ENCODE results near the gene MBTD1. TPM values are rescaled to one million over a fixed set of nuclear protein-coding genes. Genes with fewer than 3 reads are reported as not detected.

MBTD1 gene
- polyA plus RNA-seq, 1 of the 3 experiments (the other 2 are of a cell fraction): 4.6 TPM

DNA sequence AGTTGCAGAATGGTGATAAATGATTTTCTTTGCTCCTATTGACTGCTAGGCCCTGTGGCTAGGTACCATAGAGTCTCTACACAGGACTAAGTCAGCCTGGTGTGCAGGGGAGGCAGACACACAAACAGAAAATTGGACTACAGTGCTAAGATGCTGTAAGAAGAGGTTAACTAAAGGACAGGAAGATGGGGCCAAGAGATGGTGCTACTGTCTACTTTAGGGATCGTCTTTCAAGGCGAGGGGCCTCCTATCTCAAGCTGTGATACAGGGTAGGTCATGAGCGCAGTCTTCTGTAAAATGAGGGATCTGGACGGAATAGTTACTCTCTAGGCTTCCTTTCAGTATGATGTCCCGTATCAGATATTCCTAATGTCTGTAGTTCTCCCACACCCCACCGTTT, 105.7 kb downstream of the MBTD1 start:
- Histone ChIP-seq H3K27ac (ENCODE audit: low read depth in 2 of 2, low read length in 1 of 2) (peak overlapping the region; percentile 47 to 81; a peak in 3 of 4 replicates), H3K9me3 (no peaks in the 10 kb centered on the region), H3K4me3 (ENCODE audit: low read depth in 2 of 2, low read length in 1 of 2) (peak overlapping the region; percentile 69 to 72), H3K4me2 (peak overlapping the region; percentile 82), H3K9me2 (no peaks in the 10 kb centered on the region), H3K4me1 (ENCODE audit: control insufficient read depth in 1 of 2, insufficient read depth in 2 of 2, low read depth in 1 of 2, low read length in 1 of 2) (peaks cover 9 to 11% of the 10 kb centered on the region in 2 experiments; a peak in 3 of 4 replicates), H3K9ac (peak overlapping the region; percentile 77), H4K20me1 (ENCODE audit: insufficient read depth) (no peaks in the 10 kb centered on the region), H3F3A (replicated peaks; ENCODE audit: insufficient read depth) (no peaks in the 10 kb centered on the region), H3K36me3 (replicated peaks in 1 of 2; ENCODE audit: control insufficient read depth in 1 of 2, insufficient read depth in 2 of 2, low read length in 1 of 2) (peaks cover 24 to 30% of the 10 kb centered on the region in 2 experiments), H2AFZ (ENCODE audit: low read depth) (peak overlapping the region; percentile 67), H3K27me3 (ENCODE audit: insufficient read depth) (no peaks in the 10 kb centered on the region), H3K79me2 (ENCODE audit: insufficient read depth) (peaks cover 57% of the 10 kb centered on the region)
- under 1% methylated on average over 6 of the region's 6 CpGs for WGBS (ENCODE audit: low lambda C conversion rate)
- TF ChIP-seq FOSL2 (IDR thresholded peaks at IDR 0.05; ENCODE audit: borderline replicate concordance, low read depth): no peak
- TF ChIP-seq ELF1 (IDR thresholded peaks at IDR 0.05): no peak
- no peak for TF ChIP-seq TAF1 (IDR thresholded peaks at IDR 0.05; ENCODE audit: borderline replicate concordance, low read depth, low read length)
- no peak for TF ChIP-seq RFX5 (IDR thresholded peaks at IDR 0.05; ENCODE audit: low read length)
- ChIA-PET CTCF (interaction anchor here (1.1 to 4.9 kb wide), 10 partner anchors 10 to 375 kb away, joined by 3 to 115 read pairs (median 28); partner anchors contain the start of genes NME2 and SPAG9), POLR2A (interaction anchor here (0.9 to 2.3 kb wide), 2 partner anchors 11 to 143 kb away, joined by 3 to 19 read pairs; partner anchors contain the start of gene NME2)
- DNase-seq: peak; percentile 34

- no peaks in the 10 kb centered on the region for H3F3A ChIP-seq (replicated peaks; ENCODE audit: insufficient read depth)
- H4K20me1 ChIP-seq (ENCODE audit: insufficient read depth): no peaks in the 10 kb centered on the region
- peaks cover 50% of the 10 kb centered on the region for H3K79me2 ChIP-seq (ENCODE audit: insufficient read depth)
- H3K4me2 ChIP-seq: peak within 1 kb of the TSS; percentile 82
- peak; percentile 96 for DNase-seq
- ChIA-PET CTCF (interaction anchor here (0.5 to 4.9 kb wide), 69 partner anchors 11 to 607 kb away, joined by 3 to 115 read pairs (median 5); partner anchors contain the start of genes NME2, SPAG9 and TOB1), POLR2A (interaction anchor here (0.6 to 2.3 kb wide), 11 partner anchors 12 to 287 kb away, joined by 3 to 19 read pairs (median 5); partner anchors contain the start of genes NME2, SPAG9, TOB1 and UTP18)
- H3K9ac ChIP-seq: peak within 1 kb of the TSS; percentile 77
- H3K4me3 ChIP-seq (ENCODE audit: low read depth in 2 of 2, low read length in 1 of 2): peak within 1 kb of the TSS; percentile 69 to 72
- no peaks in the 10 kb centered on the region for H3K9me2 ChIP-seq
- H2AFZ ChIP-seq (ENCODE audit: low read depth): peak within 1 kb of the TSS; percentile 89
- no peaks in the 10 kb centered on the region for H3K27me3 ChIP-seq (ENCODE audit: insufficient read depth)
- peak within 1 kb of the TSS; percentile 81 to 94 for H3K27ac ChIP-seq (ENCODE audit: low read depth in 2 of 2, low read length in 1 of 2)
- WGBS (ENCODE audit: low lambda C conversion rate): 1% methylated on average over 60 of the region's 60 CpGs
- peaks cover 9 to 11% of the 10 kb centered on the region in 2 experiments; a peak in 3 of 4 replicates for H3K4me1 ChIP-seq (ENCODE audit: control insufficient read depth in 1 of 2, insufficient read depth in 2 of 2, low read depth in 1 of 2, low read length in 1 of 2)
- no peaks in the 10 kb centered on the region for H3K9me3 ChIP-seq
- H3K36me3 ChIP-seq (replicated peaks in 1 of 2; ENCODE audit: control insufficient read depth in 1 of 2, insufficient read depth in 2 of 2, low read length in 1 of 2): peaks cover 19 to 28% of the 10 kb centered on the region in 2 experiments
- TF ChIP-seq TAF1 (IDR thresholded peaks at IDR 0.05; ENCODE audit: borderline replicate concordance, low read depth, low read length): peak; percentile 99
- TF ChIP-seq EZH2phosphoT487 (IDR thresholded peaks at IDR 0.05; ENCODE audit: borderline replicate concordance, low read depth): no peak
- peak; percentile 84; the same call in 1 of the 2 replicates for TF ChIP-seq FOSL2 (IDR thresholded peaks at IDR 0.05; ENCODE audit: borderline replicate concordance, low read depth)
- no peak for TF ChIP-seq TEAD4 (IDR thresholded peaks at IDR 0.05; ENCODE audit: borderline replicate concordance, insufficient read depth)
- peak; percentile 88 for TF ChIP-seq ELF1 (IDR thresholded peaks at IDR 0.05)
- TF ChIP-seq FOXM1 (IDR thresholded peaks at IDR 0.05; ENCODE audit: low read depth): no peak
- TF ChIP-seq RFX5 (IDR thresholded peaks at IDR 0.05; ENCODE audit: low read length): peak; percentile 78; the same call in 1 of the 2 replicates
- TF ChIP-seq NFIC (IDR thresholded peaks at IDR 0.05; ENCODE audit: borderline replicate concordance): no peak
- peak; percentile 100 for TF ChIP-seq SIN3A (IDR thresholded peaks at IDR 0.05; ENCODE audit: borderline replicate concordance, low read depth, low read length)
- TF ChIP-seq, protein P1, sequence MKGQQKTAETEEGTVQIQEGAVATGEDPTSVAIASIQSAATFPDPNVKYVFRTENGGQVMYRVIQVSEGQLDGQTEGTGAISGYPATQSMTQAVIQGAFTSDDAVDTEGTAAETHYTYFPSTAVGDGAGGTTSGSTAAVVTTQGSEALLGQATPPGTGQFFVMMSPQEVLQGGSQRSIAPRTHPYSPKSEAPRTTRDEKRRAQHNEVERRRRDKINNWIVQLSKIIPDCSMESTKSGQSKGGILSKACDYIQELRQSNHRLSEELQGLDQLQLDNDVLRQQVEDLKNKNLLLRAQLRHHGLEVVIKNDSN (IDR thresholded peaks at IDR 0.05; ENCODE audit: borderline replicate concordance, low read depth): peak; percentile 94
- TF ChIP-seq EP300 (IDR thresholded peaks at IDR 0.05; ENCODE audit: borderline replicate concordance in 1 of 2, low read depth in 1 of 2, low read length in 1 of 2): peak; percentile 52 to 76; a peak in 3 of 4 replicates
- TF ChIP-seq RCOR1 (IDR thresholded peaks at IDR 0.05; ENCODE audit: low read length): peak; percentile 94
- TF ChIP-seq, protein P2, sequence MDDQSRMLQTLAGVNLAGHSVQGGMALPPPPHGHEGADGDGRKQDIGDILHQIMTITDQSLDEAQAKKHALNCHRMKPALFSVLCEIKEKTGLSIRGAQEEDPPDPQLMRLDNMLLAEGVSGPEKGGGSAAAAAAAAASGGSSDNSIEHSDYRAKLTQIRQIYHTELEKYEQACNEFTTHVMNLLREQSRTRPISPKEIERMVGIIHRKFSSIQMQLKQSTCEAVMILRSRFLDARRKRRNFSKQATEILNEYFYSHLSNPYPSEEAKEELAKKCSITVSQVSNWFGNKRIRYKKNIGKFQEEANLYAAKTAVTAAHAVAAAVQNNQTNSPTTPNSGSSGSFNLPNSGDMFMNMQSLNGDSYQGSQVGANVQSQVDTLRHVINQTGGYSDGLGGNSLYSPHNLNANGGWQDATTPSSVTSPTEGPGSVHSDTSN (IDR thresholded peaks at IDR 0.05): peak; percentile 58; the same call in 1 of the 2 replicates
- TF ChIP-seq RXRA (IDR thresholded peaks at IDR 0.05; ENCODE audit: borderline replicate concordance, low read depth): no peak
- TF ChIP-seq GATA2 (CRISPR knock-in tag; IDR thresholded peaks at IDR 0.05): no peak
- TF ChIP-seq ZBTB33 (IDR thresholded peaks at IDR 0.05; ENCODE audit: borderline replicate concordance, low read depth): no peak
- peak; percentile 97 for TF ChIP-seq CHD2 (IDR thresholded peaks at IDR 0.05; ENCODE audit: low read length, partially characterized antibody)
- TF ChIP-seq FOXJ3 (CRISPR knock-in tag; IDR thresholded peaks at IDR 0.05): peak; percentile 93
- TF ChIP-seq SMC3 (IDR thresholded peaks at IDR 0.05; ENCODE audit: low read depth, low read length): peak; percentile 96
- TF ChIP-seq YY1 (IDR thresholded peaks at IDR 0.05; ENCODE audit: low read depth): peak; percentile 83
- peak; percentile 98 for TF ChIP-seq RAD21 (IDR thresholded peaks at IDR 0.05; ENCODE audit: low read length)
These were observed 106.4 kb downstream of the MBTD1 start, which contains the start of gene NME1 for GRCh38 chr17:51153210-51154072. NME1 (plus strand) TSS chr17:51153559; CDS start chr17:51155655, 2,096 bp downstream.

Measured in SK-N-SH (cell line).